ENCODE results near the gene GP9. TPM values are rescaled to one million over a fixed set of nuclear protein-coding genes. Genes with fewer than 3 reads are reported as not detected.
A peak's percentile ranks its signal among the peaks of the same experiment; 100 is the strongest.

The GP9 gene
- total and polyA plus RNA-seq, 3 donors from 2014 or later = 1.4 to 2.1 (median 1.7) TPM

DNA sequence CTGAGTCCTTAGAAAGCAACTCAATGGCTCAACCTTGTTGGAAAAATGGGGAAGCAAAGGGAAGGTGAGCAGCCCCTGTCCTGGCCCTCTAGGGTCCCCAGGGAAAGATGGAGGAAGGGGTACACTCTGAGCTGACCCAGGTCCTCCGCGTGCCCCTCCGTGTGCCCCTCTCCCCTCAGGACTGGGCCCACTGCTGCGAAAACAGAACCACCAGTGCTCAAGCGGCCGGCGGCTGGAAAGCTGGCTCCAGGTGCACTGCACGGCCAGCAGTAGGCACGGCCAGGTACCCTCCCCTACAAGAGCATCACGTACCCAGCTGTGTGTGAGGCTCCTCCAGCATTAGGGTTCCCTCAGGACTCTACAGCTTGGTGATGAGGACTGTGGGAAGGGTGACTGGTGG, 34.7 kb downstream of the GP9 start:
- no peak for DNase-seq
- WGBS, 2 donors = 97% methylated on average over 10 of the region's 10 CpGs; no CpG with 5 or more reads in 1 of the 2 donors
- Histone ChIP-seq H3K4me3 (no peak overlapping the region), H3K36me3 (ENCODE audit: low read depth, missing control alignments) (no peaks in the 10 kb centered on the region), H3K27me3 (no peaks in the 10 kb centered on the region), H3K9me3 (no peaks in the 10 kb centered on the region), H3K4me1 (no peaks in the 10 kb centered on the region), H3K27ac (no peak overlapping the region)
- TF ChIP-seq, protein P1, sequence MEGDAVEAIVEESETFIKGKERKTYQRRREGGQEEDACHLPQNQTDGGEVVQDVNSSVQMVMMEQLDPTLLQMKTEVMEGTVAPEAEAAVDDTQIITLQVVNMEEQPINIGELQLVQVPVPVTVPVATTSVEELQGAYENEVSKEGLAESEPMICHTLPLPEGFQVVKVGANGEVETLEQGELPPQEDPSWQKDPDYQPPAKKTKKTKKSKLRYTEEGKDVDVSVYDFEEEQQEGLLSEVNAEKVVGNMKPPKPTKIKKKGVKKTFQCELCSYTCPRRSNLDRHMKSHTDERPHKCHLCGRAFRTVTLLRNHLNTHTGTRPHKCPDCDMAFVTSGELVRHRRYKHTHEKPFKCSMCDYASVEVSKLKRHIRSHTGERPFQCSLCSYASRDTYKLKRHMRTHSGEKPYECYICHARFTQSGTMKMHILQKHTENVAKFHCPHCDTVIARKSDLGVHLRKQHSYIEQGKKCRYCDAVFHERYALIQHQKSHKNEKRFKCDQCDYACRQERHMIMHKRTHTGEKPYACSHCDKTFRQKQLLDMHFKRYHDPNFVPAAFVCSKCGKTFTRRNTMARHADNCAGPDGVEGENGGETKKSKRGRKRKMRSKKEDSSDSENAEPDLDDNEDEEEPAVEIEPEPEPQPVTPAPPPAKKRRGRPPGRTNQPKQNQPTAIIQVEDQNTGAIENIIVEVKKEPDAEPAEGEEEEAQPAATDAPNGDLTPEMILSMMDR (IDR thresholded peaks at IDR 0.05) = no peak
- TF ChIP-seq POLR2A (IDR thresholded peaks at IDR 0.05) = no peak
- intact Hi-C loops (cut with DNase I; ENCODE audit: low total_unique reads) = no loop called here

DNA sequence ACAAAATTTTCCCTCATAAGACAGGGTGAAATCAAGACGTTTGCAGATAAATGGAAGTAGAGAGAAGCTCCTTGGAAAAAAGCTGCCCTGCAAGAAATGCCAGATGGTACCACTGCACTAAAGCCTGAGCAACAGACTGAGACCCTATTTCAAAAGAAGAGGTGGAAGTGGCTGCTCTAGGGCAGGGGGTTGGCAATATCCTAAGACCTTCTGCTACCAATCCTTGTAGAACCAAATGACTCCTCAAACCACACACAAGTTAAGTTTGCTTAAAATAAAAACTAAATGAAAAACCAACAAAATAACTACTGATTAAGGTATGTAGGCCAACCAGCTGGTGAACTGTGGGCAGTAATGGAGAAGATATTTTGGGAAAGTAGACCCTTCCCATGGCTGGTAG, 39.7 kb downstream of the GP9 start:
- no peak for TF ChIP-seq POLR2A (IDR thresholded peaks at IDR 0.05)
- TF ChIP-seq, protein P1 (IDR thresholded peaks at IDR 0.05) = no peak

DNA sequence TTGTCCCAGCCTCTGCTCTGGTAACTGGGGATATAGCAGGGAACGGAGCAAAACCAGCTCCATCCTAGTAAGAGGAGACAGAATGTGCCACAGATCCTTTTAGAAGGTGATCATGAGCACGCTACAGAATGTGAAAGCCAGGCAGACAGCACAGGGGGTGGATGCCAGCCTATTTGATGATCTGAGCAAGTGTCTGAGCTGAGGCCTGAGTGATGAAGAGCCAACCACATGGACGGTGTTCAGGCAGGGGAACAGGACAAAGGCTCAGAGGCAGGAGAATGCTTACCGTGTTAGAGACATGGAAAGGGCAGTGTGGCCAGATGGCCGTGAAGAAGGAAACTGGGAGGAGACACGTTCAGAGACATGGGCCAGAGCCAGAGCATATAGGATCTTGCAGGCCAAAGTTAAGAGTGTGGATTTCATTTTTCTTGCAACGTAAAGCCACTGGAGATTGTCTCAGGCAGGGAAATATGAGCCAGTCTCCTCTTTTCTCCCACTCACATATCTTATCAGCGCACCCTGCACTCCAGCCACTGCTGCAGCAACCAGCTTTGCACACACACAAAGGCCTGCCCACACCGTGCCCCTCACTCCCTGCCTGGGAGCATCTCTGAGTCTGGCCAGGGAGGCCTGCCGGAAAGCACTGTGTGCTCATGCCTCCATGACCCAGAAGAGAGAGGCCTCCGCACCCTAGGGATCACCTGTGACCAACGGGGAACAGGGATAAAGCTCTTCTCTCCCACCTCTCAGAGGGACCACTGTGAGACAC, 41.0 kb downstream of the GP9 start:
- peak overlapping the region in 1 of 2 donors; percentile 21 for H3K27ac ChIP-seq
- TF ChIP-seq, protein P1 (IDR thresholded peaks at IDR 0.05) = no peak
- TF ChIP-seq POLR2A (IDR thresholded peaks at IDR 0.05) = no peak

More for the DNA sequence above, 39.7 kb downstream of the GP9 start:
- DNase-seq = no peak
- H3K4me3 ChIP-seq = no peak overlapping the region
- H3K9me3 ChIP-seq = no peaks in the 10 kb centered on the region
- intact Hi-C loops (cut with DNase I; ENCODE audit: low total_unique reads) = no loop called here
- no peaks in the 10 kb centered on the region for H3K36me3 ChIP-seq (ENCODE audit: low read depth, missing control alignments)
- no peak overlapping the region for H3K27ac ChIP-seq
- 71 to 79% methylated on average over 1 of the region's 1 CpG for WGBS, 2 donors
- no peaks in the 10 kb centered on the region for H3K27me3 ChIP-seq
- peaks cover 18% of the 10 kb centered on the region for H3K4me1 ChIP-seq

DNA sequence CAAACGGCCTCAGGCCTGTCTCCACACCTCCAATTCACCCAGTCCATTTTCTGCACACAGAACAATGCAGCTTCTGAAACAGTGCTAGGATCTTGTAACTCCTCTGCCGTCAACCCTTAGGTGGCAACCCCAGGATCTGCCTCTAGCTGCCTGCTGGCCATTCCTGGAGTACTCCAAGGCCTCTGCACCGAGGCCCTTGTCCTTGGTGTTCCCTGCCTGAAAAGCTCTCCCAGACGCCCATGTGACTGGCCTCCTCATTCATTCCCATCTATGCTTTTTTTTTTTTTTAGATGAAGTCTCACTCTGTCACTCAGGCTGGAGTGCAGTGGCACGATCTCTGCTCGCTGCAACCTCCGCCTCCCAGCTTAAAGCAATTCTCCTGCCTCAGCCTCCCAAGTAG, 42.7 kb downstream of the GP9 start:
- Histone ChIP-seq H3K4me1 (peaks cover 36% of the 10 kb centered on the region), H3K9me3 (no peaks in the 10 kb centered on the region), H3K27ac (no peak overlapping the region), H3K36me3 (ENCODE audit: low read depth, missing control alignments) (no peaks in the 10 kb centered on the region), H3K4me3 (no peak overlapping the region), H3K27me3 (no peaks in the 10 kb centered on the region)
- intact Hi-C loops (cut with DNase I; ENCODE audit: low total_unique reads) = no loop called here
- TF ChIP-seq, protein P1 (IDR thresholded peaks at IDR 0.05) = no peak
- TF ChIP-seq POLR2A (IDR thresholded peaks at IDR 0.05) = no peak
- DNase-seq = peak; percentile 37
- 70 to 82% methylated on average over 7 of the region's 7 CpGs for WGBS, 2 donors

More for the DNA sequence above, 41.0 kb downstream of the GP9 start:
- WGBS, 2 donors = 51 to 61% methylated on average over 12 of the region's 12 CpGs
- Histone ChIP-seq H3K9me3 (no peaks in the 10 kb centered on the region), H3K4me3 (no peak overlapping the region), H3K27me3 (no peaks in the 10 kb centered on the region), H3K36me3 (ENCODE audit: low read depth, missing control alignments) (no peaks in the 10 kb centered on the region), H3K4me1 (peaks cover 31% of the 10 kb centered on the region)
- intact Hi-C loops (cut with DNase I; ENCODE audit: low total_unique reads) = no loop called here
- peak; percentile 54 for DNase-seq

DNA sequence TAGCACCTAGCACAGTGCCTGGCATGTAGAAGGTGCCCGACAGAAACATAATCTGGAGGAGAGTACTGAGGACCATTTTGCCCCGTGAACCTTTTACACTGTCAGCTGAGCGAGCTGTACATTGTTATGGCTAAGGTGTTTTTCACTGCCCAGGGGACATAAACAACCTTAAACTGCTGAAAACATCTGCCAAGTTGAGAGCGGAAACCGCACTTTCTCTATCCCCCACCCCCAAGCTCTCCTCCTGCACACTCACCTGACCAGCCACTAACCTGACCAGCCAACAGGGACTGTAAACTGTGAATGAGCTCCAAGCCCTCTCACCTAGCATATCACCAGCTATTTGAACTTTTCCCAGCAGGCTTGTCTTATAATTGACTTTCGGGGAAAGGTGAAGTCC, 43.5 kb downstream of the GP9 start:
- H3K27ac ChIP-seq = no peak overlapping the region
- no peak for TF ChIP-seq POLR2A (IDR thresholded peaks at IDR 0.05)
- TF ChIP-seq, protein P1 (IDR thresholded peaks at IDR 0.05) = no peak
- H3K4me1 ChIP-seq = peaks cover 36% of the 10 kb centered on the region
- intact Hi-C loops (cut with DNase I; ENCODE audit: low total_unique reads) = no loop called here
- no peak overlapping the region for H3K4me3 ChIP-seq
- DNase-seq = no peak
- no peaks in the 10 kb centered on the region for H3K27me3 ChIP-seq
- no peaks in the 10 kb centered on the region for H3K36me3 ChIP-seq (ENCODE audit: low read depth, missing control alignments)
- WGBS, 2 donors = 91 to 94% methylated on average over 6 of the region's 6 CpGs
- no peaks in the 10 kb centered on the region for H3K9me3 ChIP-seq

Data from testis (tissue), 3 donors.